SK-N-MC (cell line): ENCODE measurements around the gene GRAMD2A.

Source experiments
- EZH2 ChIP-seq: fragments of 200-600 bp; sonication (generic); IDR thresholded peaks from one replicate; pipeline ENCODE4 v1.6.1; 2017; ENCODE audit warnings: antibody characterized with exemption
- FOXP2 ChIP-seq: optimal IDR thresholded peaks from 2 replicates; pipeline ENCODE3; 2011; ENCODE audit warnings: mild to moderate bottlenecking, moderate library complexity; ENCODE audit not compliant: insufficient read depth; ENCODE audit errors: extremely low read length, control extremely low read depth
- POLR2AphosphoS5 ChIP-seq: IDR thresholded peaks from 2 replicates; pipeline ENCODE4 v1.6.1; 2012; ENCODE audit warnings: mild to moderate bottlenecking, low read depth, low read length, borderline replicate concordance

DNA sequence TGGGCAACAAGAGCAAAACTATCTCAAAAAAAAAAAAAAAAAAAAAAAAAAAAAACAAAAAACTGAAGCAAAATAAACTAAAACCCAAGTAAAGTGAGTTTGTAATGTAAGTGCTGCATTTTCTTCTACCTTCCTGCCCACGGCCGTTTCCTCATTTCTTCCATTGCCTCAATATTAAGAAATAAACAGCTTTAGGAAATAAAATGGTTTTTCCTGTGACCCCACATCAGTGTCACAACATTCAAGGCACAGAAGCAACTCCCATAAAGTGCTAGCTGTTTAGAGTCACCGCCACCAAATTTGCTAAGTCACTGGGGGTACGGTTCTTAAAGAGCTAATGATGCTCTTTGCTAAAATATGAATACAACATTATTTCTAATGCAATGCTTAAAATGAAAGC is 30.1 kb upstream of the GRAMD2A start:
- TF ChIP-seq EZH2 (no peak), POLR2AphosphoS5 (no peak), FOXP2 (no peak)
